Upper lobe of left lung (tissue), 4 donors: ENCODE data around the gene CEP44.

Experiments used
- EP300 ChIP-seq, 4 donors: sonication (generic); formaldehyde crosslinking; IDR thresholded peaks; one replicate each; pipeline ENCODE4 v1.5.1; 2017; ENCODE audit warnings: antibody characterized with exemption in 4 of 4, control low read depth in 2 of 4
- POLR2A ChIP-seq, 4 donors: fragments of 450-650 bp; IDR thresholded peaks; one replicate each; pipeline ENCODE4 v1.5.1; 2016 to 2017; ENCODE audit warnings: antibody characterized with exemption in 4 of 4, mild to moderate bottlenecking in 2 of 4
- POLR2AphosphoS5 ChIP-seq, 2 donors: sonication (generic); formaldehyde crosslinking; IDR thresholded peaks; one replicate each; pipeline ENCODE4 v1.5.1; 2017; ENCODE audit warnings: antibody characterized with exemption in 2 of 2
- TF ChIP-seq, protein P1 (sequence below), 6 experiments: fragments of 450-650 bp in 4 of 6; fragments of 200-600 bp in 2 of 6; sonication (generic) in 2 of 6; IDR thresholded peaks; one replicate each; pipeline ENCODE4 v1.5.1; 2016 to 2019; ENCODE audit warnings: antibody characterized with exemption in 6 of 6

DNA sequence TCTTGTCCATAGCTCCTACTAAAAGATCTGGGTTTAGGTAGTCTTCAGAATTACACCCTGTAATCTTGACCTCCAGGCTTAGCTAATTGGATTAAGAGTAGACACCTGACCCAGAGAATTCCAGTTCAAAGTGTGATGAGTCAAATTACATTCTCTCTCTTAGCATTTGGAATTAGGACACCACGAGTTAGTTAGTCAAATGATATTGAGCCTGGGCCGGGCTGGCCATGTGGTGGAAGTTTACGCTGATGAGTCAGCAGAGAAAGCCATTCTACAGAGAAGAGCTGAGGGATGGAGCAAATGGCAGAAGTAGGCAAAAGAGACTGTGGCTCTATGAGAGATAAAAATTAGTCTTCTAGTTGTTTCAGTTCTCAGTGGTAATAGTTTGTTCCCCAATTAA is 31.1 kb downstream of the CEP44 start:
- TF ChIP-seq, protein P1, sequence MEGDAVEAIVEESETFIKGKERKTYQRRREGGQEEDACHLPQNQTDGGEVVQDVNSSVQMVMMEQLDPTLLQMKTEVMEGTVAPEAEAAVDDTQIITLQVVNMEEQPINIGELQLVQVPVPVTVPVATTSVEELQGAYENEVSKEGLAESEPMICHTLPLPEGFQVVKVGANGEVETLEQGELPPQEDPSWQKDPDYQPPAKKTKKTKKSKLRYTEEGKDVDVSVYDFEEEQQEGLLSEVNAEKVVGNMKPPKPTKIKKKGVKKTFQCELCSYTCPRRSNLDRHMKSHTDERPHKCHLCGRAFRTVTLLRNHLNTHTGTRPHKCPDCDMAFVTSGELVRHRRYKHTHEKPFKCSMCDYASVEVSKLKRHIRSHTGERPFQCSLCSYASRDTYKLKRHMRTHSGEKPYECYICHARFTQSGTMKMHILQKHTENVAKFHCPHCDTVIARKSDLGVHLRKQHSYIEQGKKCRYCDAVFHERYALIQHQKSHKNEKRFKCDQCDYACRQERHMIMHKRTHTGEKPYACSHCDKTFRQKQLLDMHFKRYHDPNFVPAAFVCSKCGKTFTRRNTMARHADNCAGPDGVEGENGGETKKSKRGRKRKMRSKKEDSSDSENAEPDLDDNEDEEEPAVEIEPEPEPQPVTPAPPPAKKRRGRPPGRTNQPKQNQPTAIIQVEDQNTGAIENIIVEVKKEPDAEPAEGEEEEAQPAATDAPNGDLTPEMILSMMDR (IDR thresholded peaks at IDR 0.05): no peak
- TF ChIP-seq POLR2A (IDR thresholded peaks at IDR 0.05) (no peak), EP300 (IDR thresholded peaks at IDR 0.05) (no peak), POLR2AphosphoS5 (IDR thresholded peaks at IDR 0.05) (no peak)
